ENCODE data around the gene CDK1. TPM values are rescaled to one million over a fixed set of nuclear protein-coding genes. Genes with fewer than 3 reads are reported as not detected.

The CDK1 gene
- total RNA-seq, 1 donor: 3.4 TPM

- Histone ChIP-seq H3K27me3 (ENCODE audit: insufficient read depth, low read length) (no peaks in the 10 kb centered on the region), H3K9me3 (ENCODE audit: low read depth, low read length) (no peaks in the 10 kb centered on the region), H3K4me3 (ENCODE audit: low read length) (no peak overlapping the region), H3K4me1 (ENCODE audit: insufficient read depth, low read length) (no peaks in the 10 kb centered on the region)
These were observed 18.2 kb downstream of the CDK1 start for GRCh38 chr10:60796481-60796880.

- no peaks in the 10 kb centered on the region for H3K27me3 ChIP-seq (ENCODE audit: insufficient read depth, low read length)
- no peaks in the 10 kb centered on the region for H3K9me3 ChIP-seq (ENCODE audit: low read depth, low read length)
- H3K4me1 ChIP-seq (ENCODE audit: insufficient read depth, low read length): no peaks in the 10 kb centered on the region
- H3K4me3 ChIP-seq (ENCODE audit: low read length): no peak overlapping the region
These were observed 18.9 kb downstream of the CDK1 start for GRCh38 chr10:60797200-60797599.

- Histone ChIP-seq H3K4me3 (ENCODE audit: low read length) (no peak overlapping the region), H3K9me3 (ENCODE audit: low read depth, low read length) (no peaks in the 10 kb centered on the region), H3K4me1 (ENCODE audit: insufficient read depth, low read length) (no peaks in the 10 kb centered on the region), H3K27me3 (ENCODE audit: insufficient read depth, low read length) (no peaks in the 10 kb centered on the region)
These were observed 19.8 kb downstream of the CDK1 start for GRCh38 chr10:60798031-60798430.

GRCh38 chr10:60798870-60799269, 20.6 kb downstream of the CDK1 start:
- Histone ChIP-seq H3K9me3 (ENCODE audit: low read depth, low read length) (no peaks in the 10 kb centered on the region), H3K4me3 (ENCODE audit: low read length) (no peak overlapping the region), H3K4me1 (ENCODE audit: insufficient read depth, low read length) (peaks cover 3% of the 10 kb centered on the region), H3K27me3 (ENCODE audit: insufficient read depth, low read length) (no peaks in the 10 kb centered on the region)

GRCh38 chr10:60799971-60800650, 21.8 kb downstream of the CDK1 start:
- no peaks in the 10 kb centered on the region for H3K9me3 ChIP-seq (ENCODE audit: low read depth, low read length)
- H3K27me3 ChIP-seq (ENCODE audit: insufficient read depth, low read length): no peaks in the 10 kb centered on the region

GRCh38 chr10:60800918-60801317, 22.6 kb downstream of the CDK1 start:
- Histone ChIP-seq H3K27me3 (ENCODE audit: insufficient read depth, low read length) (no peaks in the 10 kb centered on the region), H3K4me3 (ENCODE audit: low read length) (no peak overlapping the region), H3K9me3 (ENCODE audit: low read depth, low read length) (no peaks in the 10 kb centered on the region), H3K4me1 (ENCODE audit: insufficient read depth, low read length) (peaks cover 3% of the 10 kb centered on the region)

More at GRCh38 chr10:60799971-60800650, 21.8 kb downstream of the CDK1 start:
- H3K4me1 ChIP-seq (ENCODE audit: insufficient read depth, low read length): peaks cover 3% of the 10 kb centered on the region
- H3K4me3 ChIP-seq (ENCODE audit: low read length): no peak overlapping the region

GRCh38 chr10:60801522-60801921, 23.2 kb downstream of the CDK1 start:
- Histone ChIP-seq H3K4me3 (ENCODE audit: low read length) (no peak overlapping the region), H3K27me3 (ENCODE audit: insufficient read depth, low read length) (no peaks in the 10 kb centered on the region), H3K4me1 (ENCODE audit: insufficient read depth, low read length) (peaks cover 3% of the 10 kb centered on the region), H3K9me3 (ENCODE audit: low read depth, low read length) (no peaks in the 10 kb centered on the region)

- Histone ChIP-seq H3K9me3 (ENCODE audit: low read depth, low read length) (no peaks in the 10 kb centered on the region), H3K4me3 (ENCODE audit: low read length) (no peak overlapping the region), H3K4me1 (ENCODE audit: insufficient read depth, low read length) (peaks cover 8% of the 10 kb centered on the region), H3K27me3 (ENCODE audit: insufficient read depth, low read length) (no peaks in the 10 kb centered on the region)
These were observed 25.2 kb downstream of the CDK1 start for GRCh38 chr10:60803433-60803832.

- peaks cover 12% of the 10 kb centered on the region for H3K4me1 ChIP-seq (ENCODE audit: insufficient read depth, low read length)
- no peaks in the 10 kb centered on the region for H3K9me3 ChIP-seq (ENCODE audit: low read depth, low read length)
- no peak overlapping the region for H3K4me3 ChIP-seq (ENCODE audit: low read length)
- no peaks in the 10 kb centered on the region for H3K27me3 ChIP-seq (ENCODE audit: insufficient read depth, low read length)
These were observed 25.6 kb downstream of the CDK1 start for GRCh38 chr10:60803865-60804264.

GRCh38 chr10:60806921-60807320, 28.6 kb downstream of the CDK1 start:
- Histone ChIP-seq H3K4me3 (ENCODE audit: low read length) (no peak overlapping the region), H3K9me3 (ENCODE audit: low read depth, low read length) (no peaks in the 10 kb centered on the region), H3K4me1 (ENCODE audit: insufficient read depth, low read length) (peaks cover 19% of the 10 kb centered on the region), H3K27me3 (ENCODE audit: insufficient read depth, low read length) (no peaks in the 10 kb centered on the region)

GRCh38 chr10:60807499-60807898, 29.2 kb downstream of the CDK1 start:
- no peak overlapping the region for H3K4me3 ChIP-seq (ENCODE audit: low read length)
- peaks cover 19% of the 10 kb centered on the region for H3K4me1 ChIP-seq (ENCODE audit: insufficient read depth, low read length)
- no peaks in the 10 kb centered on the region for H3K27me3 ChIP-seq (ENCODE audit: insufficient read depth, low read length)
- H3K9me3 ChIP-seq (ENCODE audit: low read depth, low read length): no peaks in the 10 kb centered on the region

- H3K4me3 ChIP-seq (ENCODE audit: low read length): no peak overlapping the region
These were observed 29.8 kb downstream of the CDK1 start for GRCh38 chr10:60808036-60808435.

GRCh38 chr10:60809157-60809556, 30.9 kb downstream of the CDK1 start:
- H3K4me3 ChIP-seq (ENCODE audit: low read length): no peak overlapping the region
- no peaks in the 10 kb centered on the region for H3K9me3 ChIP-seq (ENCODE audit: low read depth, low read length)
- H3K4me1 ChIP-seq (ENCODE audit: insufficient read depth, low read length): peaks cover 16% of the 10 kb centered on the region
- H3K27me3 ChIP-seq (ENCODE audit: insufficient read depth, low read length): no peaks in the 10 kb centered on the region

More at GRCh38 chr10:60808036-60808435, 29.8 kb downstream of the CDK1 start:
- peaks cover 19% of the 10 kb centered on the region for H3K4me1 ChIP-seq (ENCODE audit: insufficient read depth, low read length)
- H3K27me3 ChIP-seq (ENCODE audit: insufficient read depth, low read length): no peaks in the 10 kb centered on the region
- H3K9me3 ChIP-seq (ENCODE audit: low read depth, low read length): no peaks in the 10 kb centered on the region

GRCh38 chr10:60810437-60811182, 32.3 kb downstream of the CDK1 start:
- Histone ChIP-seq H3K4me3 (ENCODE audit: low read length) (no peak overlapping the region), H3K4me1 (ENCODE audit: insufficient read depth, low read length) (peaks cover 16% of the 10 kb centered on the region), H3K9me3 (ENCODE audit: low read depth, low read length) (no peaks in the 10 kb centered on the region), H3K27me3 (ENCODE audit: insufficient read depth, low read length) (no peaks in the 10 kb centered on the region)

- no peak overlapping the region for H3K4me3 ChIP-seq (ENCODE audit: low read length)
- no peaks in the 10 kb centered on the region for H3K9me3 ChIP-seq (ENCODE audit: low read depth, low read length)
- no peaks in the 10 kb centered on the region for H3K27me3 ChIP-seq (ENCODE audit: insufficient read depth, low read length)
- no peaks in the 10 kb centered on the region for H3K4me1 ChIP-seq (ENCODE audit: insufficient read depth, low read length)
These were observed 38.5 kb downstream of the CDK1 start for GRCh38 chr10:60816628-60817397.
